HUES6 (cell line): Measurements from ENCODE around the gene VAMP3.

Experiments
- H3K27ac ChIP-seq: 2 replicates; pipeline ENCODE4 v1.7.0; 2013; ENCODE audit warnings: low read depth, mild to moderate bottlenecking, low read length, inconsistent platforms
- H3K27me3 ChIP-seq: 2 replicates; pipeline ENCODE4 v1.6.1; 2013; ENCODE audit warnings: low read length; ENCODE audit not compliant: control insufficient read depth, insufficient read depth
- H3K36me3 ChIP-seq: 2 replicates; pipeline ENCODE4 v1.6.1; 2013; ENCODE audit warnings: low read length; ENCODE audit not compliant: control insufficient read depth, insufficient read depth
- H3K4me1 ChIP-seq: 2 replicates; pipeline ENCODE4 v1.6.1; 2013; ENCODE audit warnings: low read length; ENCODE audit not compliant: control insufficient read depth, insufficient read depth
- H3K4me3 ChIP-seq: 2 replicates; pipeline ENCODE4 v1.5.1; 2013; ENCODE audit warnings: low read depth, low read length
- H3K9ac ChIP-seq: one replicate; pipeline ENCODE4 v1.6.1; 2013; ENCODE audit warnings: mild to moderate bottlenecking, low read length
- H3K9me3 ChIP-seq: 2 replicates; pipeline ENCODE4 v1.6.1; 2013; ENCODE audit warnings: low read depth, low read length; ENCODE audit not compliant: control insufficient read depth, insufficient read depth

Gene VAMP3

DNA sequence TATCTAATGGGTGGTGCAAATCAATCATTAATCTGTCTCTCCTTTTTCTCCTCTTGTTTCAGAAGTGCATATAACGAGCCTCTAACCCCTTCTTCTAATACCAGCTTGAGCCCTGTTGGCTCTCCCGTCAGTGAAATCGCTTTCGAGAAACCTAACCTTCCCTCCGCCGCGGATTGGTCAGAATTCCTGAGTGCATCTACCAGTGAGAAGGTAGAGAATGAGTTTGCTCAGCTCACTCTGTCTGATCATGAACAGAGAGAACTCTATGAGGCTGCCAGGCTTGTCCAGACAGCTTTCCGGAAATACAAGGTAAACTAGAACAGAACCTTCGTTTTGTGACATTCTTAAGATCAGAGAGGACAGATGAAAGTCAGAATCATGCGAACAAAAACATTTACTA is 25.3 kb upstream of the VAMP3 start:
- Histone ChIP-seq H3K9ac (no peak overlapping the region), H3K4me1 (no peaks in the 10 kb centered on the region), H3K36me3 (peaks cover 6% of the 10 kb centered on the region), H3K27ac (no peak overlapping the region), H3K4me3 (no peak overlapping the region), H3K9me3 (no peaks in the 10 kb centered on the region), H3K27me3 (no peaks in the 10 kb centered on the region)

DNA sequence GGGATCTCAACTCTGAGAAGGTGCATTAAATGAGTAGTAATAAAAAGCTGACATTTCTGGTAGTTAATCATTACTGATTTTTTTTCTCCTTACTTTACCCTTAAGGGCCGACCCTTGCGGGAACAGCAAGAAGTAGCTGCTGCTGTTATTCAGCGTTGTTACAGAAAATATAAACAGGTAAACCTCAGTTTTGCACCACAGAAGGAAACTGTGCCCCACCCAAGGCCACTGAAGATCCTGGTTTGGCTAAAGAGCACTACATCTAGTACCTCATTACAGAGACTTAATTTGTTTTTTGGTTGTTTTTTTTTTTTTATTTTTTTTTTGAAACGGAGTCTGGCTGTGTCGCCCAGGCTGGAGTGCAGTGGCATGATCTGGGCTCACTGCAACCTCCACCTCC is 23.5 kb upstream of the VAMP3 start:
- H3K27me3 ChIP-seq = no peaks in the 10 kb centered on the region
- H3K9ac ChIP-seq = no peak overlapping the region
- peaks cover 7% of the 10 kb centered on the region for H3K4me1 ChIP-seq
- H3K9me3 ChIP-seq = no peaks in the 10 kb centered on the region
- peaks cover 6% of the 10 kb centered on the region for H3K36me3 ChIP-seq
- no peak overlapping the region for H3K27ac ChIP-seq
- H3K4me3 ChIP-seq = no peak overlapping the region

DNA sequence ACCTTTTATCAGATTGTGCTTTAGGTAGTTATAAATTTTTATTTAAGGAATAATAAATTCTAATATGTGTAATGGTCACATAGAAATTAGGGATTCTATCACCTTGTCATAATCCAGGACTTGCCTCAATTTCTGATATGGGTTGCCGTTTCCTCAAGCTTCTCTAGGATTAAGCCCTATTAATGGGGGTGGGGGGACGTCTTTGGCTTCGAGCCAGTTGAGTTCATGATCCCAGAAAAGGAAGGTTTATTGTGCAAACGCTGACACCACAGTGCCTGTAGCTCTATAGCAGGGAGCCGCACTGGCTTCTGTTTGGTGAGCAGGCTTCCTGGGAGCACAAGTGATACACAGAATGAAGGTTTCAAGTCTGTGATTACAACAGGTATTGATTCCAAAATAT is 22.0 kb upstream of the VAMP3 start:
- Histone ChIP-seq H3K4me3 (no peak overlapping the region), H3K27ac (no peak overlapping the region), H3K9me3 (no peaks in the 10 kb centered on the region), H3K27me3 (no peaks in the 10 kb centered on the region), H3K9ac (no peak overlapping the region), H3K36me3 (peaks cover 6% of the 10 kb centered on the region), H3K4me1 (peaks cover 8% of the 10 kb centered on the region)

DNA sequence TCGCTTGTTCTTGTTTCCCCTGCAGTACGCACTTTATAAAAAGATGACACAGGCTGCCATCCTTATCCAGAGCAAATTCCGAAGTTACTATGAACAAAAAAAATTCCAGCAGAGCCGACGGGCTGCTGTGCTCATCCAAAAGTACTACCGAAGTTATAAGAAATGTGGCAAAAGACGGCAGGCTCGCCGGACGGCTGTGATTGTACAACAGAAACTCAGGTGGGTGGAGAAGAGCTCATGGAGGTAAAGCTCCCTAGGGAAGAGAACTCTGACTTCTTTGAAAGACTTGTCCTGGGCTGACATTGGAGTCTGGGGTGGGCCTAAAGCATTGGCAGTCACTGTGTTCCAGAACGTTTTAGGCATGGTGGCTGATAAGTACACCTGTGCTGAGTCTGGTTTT is 19.9 kb upstream of the VAMP3 start:
- H3K36me3 ChIP-seq = no peaks in the 10 kb centered on the region
- no peak overlapping the region for H3K27ac ChIP-seq
- H3K27me3 ChIP-seq = no peaks in the 10 kb centered on the region
- no peak overlapping the region for H3K4me3 ChIP-seq
- no peaks in the 10 kb centered on the region for H3K9me3 ChIP-seq
- no peak overlapping the region for H3K9ac ChIP-seq
- peaks cover 15% of the 10 kb centered on the region for H3K4me1 ChIP-seq

DNA sequence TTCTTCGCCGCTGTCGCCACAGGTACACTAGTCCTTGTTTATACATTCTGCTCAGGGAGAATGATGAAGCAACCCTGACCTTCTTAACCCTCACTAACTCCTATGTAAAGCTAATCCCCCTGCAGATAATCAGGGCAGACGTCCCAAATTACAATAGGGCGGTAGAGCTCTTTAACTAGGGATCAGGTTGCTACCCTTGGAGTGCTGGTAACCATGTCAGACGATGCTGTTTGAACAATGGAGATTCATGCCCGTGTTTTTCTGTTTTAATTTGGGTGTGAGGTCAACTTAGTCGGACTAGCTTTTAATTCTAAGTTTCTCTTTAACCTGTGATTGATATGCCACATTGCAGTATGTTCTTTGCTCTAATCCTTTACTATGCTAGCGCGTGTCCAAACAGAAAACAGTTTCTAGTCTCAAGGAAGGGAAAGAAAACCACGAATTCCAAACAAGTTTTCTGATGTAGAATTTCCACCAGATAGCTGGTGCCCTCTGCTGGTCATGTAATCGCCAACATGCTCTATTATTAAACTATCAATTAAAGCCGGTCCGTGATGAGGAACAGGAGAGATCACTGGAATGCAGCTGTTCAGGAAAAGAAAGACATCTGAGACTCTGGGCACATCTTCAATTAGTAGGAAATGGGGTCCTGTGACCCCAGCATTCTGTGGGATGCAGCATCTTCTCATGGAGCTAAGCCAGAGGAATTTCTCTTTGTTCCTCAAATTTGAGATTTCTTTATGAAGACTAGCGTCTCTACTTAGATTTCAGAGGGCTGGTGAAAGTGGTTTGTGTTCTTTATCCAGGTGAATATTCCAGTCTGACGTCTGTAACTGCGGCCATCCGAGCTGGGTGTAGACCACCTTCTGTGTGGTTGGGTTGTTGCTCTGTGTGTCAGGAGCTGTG is 18.3 kb upstream of the VAMP3 start:
- no peaks in the 10 kb centered on the region for H3K9me3 ChIP-seq
- H3K27ac ChIP-seq = no peak overlapping the region
- H3K4me1 ChIP-seq = peaks cover 18% of the 10 kb centered on the region
- H3K27me3 ChIP-seq = no peaks in the 10 kb centered on the region
- no peak overlapping the region for H3K9ac ChIP-seq
- peak overlapping the region; percentile 42 for H3K4me3 ChIP-seq
- H3K36me3 ChIP-seq = no peaks in the 10 kb centered on the region

DNA sequence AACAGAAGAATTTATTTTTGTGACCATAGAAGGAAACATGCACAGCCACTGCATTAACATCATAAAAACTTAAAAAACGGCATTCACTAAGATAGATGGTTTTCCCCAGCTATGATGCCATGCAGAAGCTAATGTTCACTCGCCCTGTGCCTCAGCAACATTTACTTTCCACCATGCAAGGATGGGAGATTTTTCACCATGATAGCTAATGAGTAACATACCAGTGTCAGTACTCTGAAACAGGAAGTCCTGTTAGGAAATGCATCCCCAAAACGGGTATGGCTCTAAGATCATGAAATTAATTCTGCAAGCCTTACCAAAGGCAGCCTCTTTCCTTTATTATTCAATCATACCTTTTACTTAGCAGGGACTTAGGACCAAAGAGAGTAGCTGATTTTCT is 17.5 kb upstream of the VAMP3 start:
- Histone ChIP-seq H3K4me1 (peaks cover 18% of the 10 kb centered on the region), H3K9me3 (no peaks in the 10 kb centered on the region), H3K27ac (no peak overlapping the region), H3K9ac (no peak overlapping the region), H3K36me3 (no peaks in the 10 kb centered on the region), H3K27me3 (no peaks in the 10 kb centered on the region), H3K4me3 (no peak overlapping the region)

DNA sequence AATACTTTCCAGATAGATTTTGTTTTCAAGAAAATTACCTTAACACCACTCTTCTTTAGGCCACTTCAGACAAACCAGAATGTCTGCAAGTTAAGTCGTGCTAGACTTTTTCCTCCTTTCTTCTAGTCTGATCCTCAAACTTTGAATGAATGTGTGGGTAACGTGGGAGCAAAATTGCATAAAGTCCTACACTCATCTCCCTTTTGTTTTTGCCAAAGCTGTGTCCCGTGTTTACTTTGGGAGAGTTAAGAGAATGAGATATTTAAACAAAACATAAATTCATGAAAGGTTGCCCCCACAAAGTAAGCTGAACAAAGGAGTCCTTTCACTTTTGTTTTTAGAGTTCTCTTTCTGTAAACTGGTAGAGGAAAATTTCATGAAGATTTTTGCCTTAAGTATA is 16.9 kb upstream of the VAMP3 start:
- Histone ChIP-seq H3K9me3 (no peaks in the 10 kb centered on the region), H3K4me3 (no peak overlapping the region), H3K27me3 (no peaks in the 10 kb centered on the region), H3K27ac (no peak overlapping the region), H3K36me3 (no peaks in the 10 kb centered on the region), H3K9ac (no peak overlapping the region), H3K4me1 (peaks cover 18% of the 10 kb centered on the region)

DNA sequence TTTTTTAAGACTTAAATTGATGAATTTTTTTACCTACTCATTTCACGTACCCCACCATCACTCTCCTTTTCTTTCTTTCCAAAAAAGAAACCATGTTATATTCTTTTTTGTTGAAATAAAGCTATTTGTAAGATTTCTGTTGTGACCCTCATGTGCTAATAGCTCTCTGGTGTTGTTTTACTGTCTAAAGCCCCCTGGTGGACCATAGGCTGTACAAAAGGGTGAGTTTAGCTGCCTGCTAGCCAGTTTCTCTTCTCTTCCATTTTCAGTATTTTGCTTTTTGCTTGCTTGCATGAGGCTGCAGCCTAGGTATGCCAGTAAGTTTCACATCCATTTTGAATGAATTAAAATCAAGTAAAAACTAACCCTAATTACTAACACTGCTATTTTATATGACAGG is 15.6 kb upstream of the VAMP3 start:
- no peaks in the 10 kb centered on the region for H3K36me3 ChIP-seq
- H3K4me3 ChIP-seq = no peak overlapping the region
- H3K27me3 ChIP-seq = no peaks in the 10 kb centered on the region
- no peaks in the 10 kb centered on the region for H3K9me3 ChIP-seq
- peaks cover 18% of the 10 kb centered on the region for H3K4me1 ChIP-seq
- no peak overlapping the region for H3K27ac ChIP-seq
- H3K9ac ChIP-seq = no peak overlapping the region

DNA sequence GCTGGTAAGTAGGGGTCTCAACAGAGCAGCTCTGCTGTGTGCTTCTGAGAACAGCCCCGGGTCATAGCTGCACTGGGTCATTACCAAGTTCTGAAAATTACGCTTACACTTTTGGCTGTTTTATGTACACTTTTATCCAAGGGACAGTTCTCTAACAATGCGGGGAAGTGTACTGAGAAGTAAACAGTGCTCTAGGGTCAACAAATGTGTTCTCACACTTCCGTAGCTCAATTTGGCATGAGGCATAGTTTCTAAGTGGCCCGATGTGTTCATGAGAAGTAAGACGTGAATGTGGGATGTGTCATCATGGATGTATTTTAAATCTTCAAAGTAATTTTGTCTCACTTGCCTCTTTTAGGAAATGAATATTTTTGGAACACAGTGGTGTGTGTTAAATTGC is 10.9 kb upstream of the VAMP3 start:
- Histone ChIP-seq H3K27me3 (no peaks in the 10 kb centered on the region), H3K4me1 (peaks cover 10% of the 10 kb centered on the region), H3K4me3 (no peak overlapping the region), H3K36me3 (no peaks in the 10 kb centered on the region), H3K9me3 (no peaks in the 10 kb centered on the region), H3K9ac (no peak overlapping the region), H3K27ac (no peak overlapping the region)

DNA sequence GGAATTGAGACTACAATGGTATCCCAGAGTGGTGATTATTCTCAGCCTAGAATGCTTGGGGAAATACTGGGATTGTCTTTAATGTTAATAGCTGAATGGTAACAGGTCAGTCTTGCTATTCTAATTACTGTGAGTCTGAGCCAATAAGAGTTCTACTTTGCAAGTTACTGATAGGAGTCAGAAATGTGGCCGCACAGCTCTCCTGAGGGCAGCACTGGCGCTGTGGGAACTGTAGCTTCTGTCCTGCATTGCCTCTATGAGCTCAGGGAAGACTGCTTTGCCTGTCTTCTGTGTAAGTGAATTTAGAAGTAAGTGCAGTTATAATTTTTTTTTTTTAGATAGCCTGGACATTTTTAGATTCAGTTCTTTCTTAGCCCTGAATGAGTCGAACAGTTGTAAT is 10.0 kb upstream of the VAMP3 start:
- H3K36me3 ChIP-seq = no peaks in the 10 kb centered on the region

DNA sequence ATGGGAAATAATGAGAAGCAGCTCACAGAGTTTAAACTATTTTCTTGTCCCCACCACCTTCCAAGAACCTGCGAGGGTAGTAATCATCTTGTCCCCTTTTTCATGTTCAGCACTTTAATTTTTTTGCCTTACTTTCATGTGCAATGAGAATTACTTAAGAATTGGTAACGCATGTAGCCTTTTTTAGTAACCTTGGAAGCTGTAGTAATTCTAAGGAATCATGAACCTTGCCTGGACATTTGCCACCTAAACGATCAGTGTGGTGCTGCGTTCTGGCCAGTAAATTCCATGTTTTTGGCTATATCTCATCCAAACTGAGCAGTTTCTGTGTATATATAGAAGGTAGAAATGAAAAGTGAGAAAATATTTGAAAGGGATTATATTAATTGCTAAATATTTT is 3.9 kb upstream of the VAMP3 start:
- H3K27me3 ChIP-seq = no peaks in the 10 kb centered on the region

More for the DNA sequence above, 10.0 kb upstream of the VAMP3 start:
- Histone ChIP-seq H3K4me1 (peaks cover 4% of the 10 kb centered on the region; the same call in 1 of the 2 replicates), H3K9ac (no peak overlapping the region), H3K27ac (no peak overlapping the region), H3K9me3 (no peaks in the 10 kb centered on the region), H3K27me3 (no peaks in the 10 kb centered on the region), H3K4me3 (no peak overlapping the region)

More for the DNA sequence above, 3.9 kb upstream of the VAMP3 start:
- Histone ChIP-seq H3K4me1 (peaks cover 6% of the 10 kb centered on the region), H3K27ac (no peak overlapping the region), H3K4me3 (no peak overlapping the region), H3K9me3 (no peaks in the 10 kb centered on the region), H3K9ac (no peak overlapping the region), H3K36me3 (no peaks in the 10 kb centered on the region)
